ENCODE data around the gene SH3PXD2B. TPM values are rescaled to one million over a fixed set of nuclear protein-coding genes. Genes with fewer than 3 reads are reported as not detected.
"Not testable (repeated sequence)": the region's sequence is repeated elsewhere in the genome, so short reads cannot be mapped to it uniquely, and the experiment has no call there.

SH3PXD2B gene
- total RNA-seq, 3 donors from 2014 or later: 35.3 to 118 (median 43.9) TPM

GRCh38 chr5:172353846-172354245 is 100.5 kb downstream of the SH3PXD2B start:
- H3K27ac ChIP-seq: peak overlapping the region in 1 of 2 donors; percentile 36
- intact Hi-C loops (cut with DNase I; ENCODE audit: low total_unique reads): loop anchor here (5.0 kb wide), 1 partner anchor 387 kb away; no protein-coding TSS in a partner anchor
- peaks cover 8% of the 10 kb centered on the region for H3K36me3 ChIP-seq
- no peaks in the 10 kb centered on the region for H3K9me3 ChIP-seq
- TF ChIP-seq POLR2AphosphoS5 (IDR thresholded peaks at IDR 0.05) (no peak), CTCF (IDR thresholded peaks at IDR 0.05) (no peak), POLR2A (IDR thresholded peaks at IDR 0.05) (no peak)
- no peak overlapping the region for H3K4me3 ChIP-seq
- H3K27me3 ChIP-seq: no peaks in the 10 kb centered on the region
- DNase-seq (ENCODE audit: low spot score in 2 of 2): no peak
- no peaks in the 10 kb centered on the region for H3K4me1 ChIP-seq

- peak overlapping the region in 1 of 2 donors; percentile 36 for H3K27ac ChIP-seq
- TF ChIP-seq CTCF (IDR thresholded peaks at IDR 0.05) (no peak), POLR2AphosphoS5 (IDR thresholded peaks at IDR 0.05) (no peak), POLR2A (IDR thresholded peaks at IDR 0.05) (no peak)
- no peaks in the 10 kb centered on the region for H3K27me3 ChIP-seq
- no peaks in the 10 kb centered on the region for H3K4me1 ChIP-seq
- intact Hi-C loops (cut with DNase I; ENCODE audit: low total_unique reads): loop anchor here (5.0 kb wide), 1 partner anchor 386 kb away; no protein-coding TSS in a partner anchor
- H3K9me3 ChIP-seq: no peaks in the 10 kb centered on the region
- H3K36me3 ChIP-seq: peaks cover 8% of the 10 kb centered on the region
- no peak overlapping the region for H3K4me3 ChIP-seq
- DNase-seq (ENCODE audit: low spot score in 2 of 2): no peak
These were observed 101.0 kb downstream of the SH3PXD2B start for GRCh38 chr5:172353271-172353812.

GRCh38 chr5:172352526-172352925 is 101.8 kb downstream of the SH3PXD2B start:
- H3K27me3 ChIP-seq; H3K36me3 ChIP-seq; H3K4me1 ChIP-seq; H3K27ac ChIP-seq; H3K9me3 ChIP-seq; DNase-seq (ENCODE audit: low spot score in 2 of 2); H3K4me3 ChIP-seq: not testable (repeated sequence)
- intact Hi-C loops (cut with DNase I; ENCODE audit: low total_unique reads): loop anchor here (5.0 kb wide), 1 partner anchor 385 kb away; no protein-coding TSS in a partner anchor

- Histone ChIP-seq H3K36me3 (peaks cover 11% of the 10 kb centered on the region), H3K4me1 (no peaks in the 10 kb centered on the region), H3K9me3 (no peaks in the 10 kb centered on the region), H3K27me3 (no peaks in the 10 kb centered on the region), H3K4me3 (no peak overlapping the region), H3K27ac (no peak overlapping the region)
- intact Hi-C loops (cut with DNase I; ENCODE audit: low total_unique reads): loop anchor here (5.0 kb wide), 1 partner anchor 384 kb away; no protein-coding TSS in a partner anchor
- DNase-seq (ENCODE audit: low spot score in 2 of 2): no peak
- TF ChIP-seq POLR2AphosphoS5 (IDR thresholded peaks at IDR 0.05) (no peak), CTCF (IDR thresholded peaks at IDR 0.05) (no peak), POLR2A (IDR thresholded peaks at IDR 0.05) (no peak)
These were observed 103.0 kb downstream of the SH3PXD2B start for GRCh38 chr5:172351240-172351778.

GRCh38 chr5:172350212-172351181 is 103.8 kb downstream of the SH3PXD2B start:
- H3K27ac ChIP-seq: no peak overlapping the region
- intact Hi-C loops (cut with DNase I; ENCODE audit: low total_unique reads): loop anchor here (5.0 kb wide), 1 partner anchor 383 kb away; no protein-coding TSS in a partner anchor
- no peaks in the 10 kb centered on the region for H3K4me1 ChIP-seq
- no peaks in the 10 kb centered on the region for H3K9me3 ChIP-seq
- TF ChIP-seq CTCF (IDR thresholded peaks at IDR 0.05) (no peak), POLR2AphosphoS5 (IDR thresholded peaks at IDR 0.05) (no peak), POLR2A (IDR thresholded peaks at IDR 0.05) (no peak)
- H3K27me3 ChIP-seq: no peaks in the 10 kb centered on the region
- H3K36me3 ChIP-seq: peaks cover 11% of the 10 kb centered on the region
- no peak overlapping the region for H3K4me3 ChIP-seq
- DNase-seq (ENCODE audit: low spot score in 2 of 2): peak in 1 of 2 donors; percentile 59

GRCh38 chr5:172348733-172349132 is 105.6 kb downstream of the SH3PXD2B start:
- H3K9me3 ChIP-seq; H3K4me3 ChIP-seq; H3K4me1 ChIP-seq; intact Hi-C loops (cut with DNase I; ENCODE audit: low total_unique reads); DNase-seq (ENCODE audit: low spot score in 2 of 2); H3K27ac ChIP-seq; H3K27me3 ChIP-seq; H3K36me3 ChIP-seq: not testable (repeated sequence)
